Activated T-cell treated with anti-CD3 and anti-CD28 coated beads for 48 hours (primary cell): ENCODE results near the gene NES.
A peak's percentile ranks its signal among the peaks of the same experiment; 100 is the strongest.
"Not testable (repeated sequence)": the region's sequence is repeated elsewhere in the genome, so short reads cannot be mapped to it uniquely, and the experiment has no call there.

ENCODE experiments used
- DNase-seq: peaks from one replicate; pipeline ENCODE4 v3.0.0-alpha.2; 2020; ENCODE audit warnings: low read depth

The NES gene

GRCh38 chr1:156644146-156644545 is 33.1 kb downstream of the NES start:
- no peak for DNase-seq

GRCh38 chr1:156643778-156644092 is 33.5 kb downstream of the NES start:
- DNase-seq = no peak

- no peak for DNase-seq
Measured at GRCh38 chr1:156643049-156643777, 34.0 kb downstream of the NES start.

GRCh38 chr1:156642265-156643048 is 34.8 kb downstream of the NES start:
- DNase-seq = no peak

- DNase-seq = no peak
Measured at GRCh38 chr1:156641761-156642264, 35.4 kb downstream of the NES start, which contains the start of gene BCAN. Gene BCAN (plus strand): TSS chr1:156642117. CDS start chr1:156646055, 3,938 bp downstream.

- DNase-seq = no peak
Measured at GRCh38 chr1:156640842-156641706, 36.1 kb downstream of the NES start.

- no peak for DNase-seq
Measured at GRCh38 chr1:156639601-156640101, 37.6 kb downstream of the NES start.

- DNase-seq = no peak
Measured at GRCh38 chr1:156638189-156638985, 38.8 kb downstream of the NES start.

GRCh38 chr1:156632355-156632754 is 44.9 kb downstream of the NES start:
- DNase-seq = no peak

GRCh38 chr1:156631152-156631551 is 46.1 kb downstream of the NES start:
- not testable (repeated sequence) for DNase-seq

GRCh38 chr1:156629823-156630449 is 47.3 kb downstream of the NES start:
- no peak for DNase-seq

GRCh38 chr1:156627313-156627880 is 49.8 kb downstream of the NES start:
- DNase-seq = no peak

- DNase-seq = no peak
Measured at GRCh38 chr1:156626079-156626438, 51.1 kb downstream of the NES start.

GRCh38 chr1:156625436-156626078 is 51.6 kb downstream of the NES start:
- DNase-seq = peak; percentile 58

GRCh38 chr1:156624814-156625435 is 52.3 kb downstream of the NES start:
- DNase-seq = no peak

- peak; percentile 40 for DNase-seq
Measured at GRCh38 chr1:156623946-156624813, 53.0 kb downstream of the NES start.

- DNase-seq = no peak
Measured at GRCh38 chr1:156622581-156623297, 54.5 kb downstream of the NES start.

- DNase-seq = no peak
Measured at GRCh38 chr1:156619582-156619955, 57.6 kb downstream of the NES start.
